Astrocyte (in vitro differentiated cells and primary cell): Measurements from ENCODE around the gene ACCSL.

Source experiments
- EZH2 ChIP-seq: IDR thresholded peaks from 2 replicates; pipeline ENCODE4 v1.6.1; 2012; ENCODE audit warnings: mild to moderate bottlenecking, low read length, inconsistent platforms; ENCODE audit not compliant: insufficient read depth
- TF ChIP-seq, protein P1 (sequence below): IDR thresholded peaks from 2 replicates; pipeline ENCODE4 v1.5.1; 2011; ENCODE audit warnings: low read depth, mild to moderate bottlenecking, inconsistent platforms, low read length, moderate library complexity; ENCODE audit not compliant: insufficient read depth

DNA sequence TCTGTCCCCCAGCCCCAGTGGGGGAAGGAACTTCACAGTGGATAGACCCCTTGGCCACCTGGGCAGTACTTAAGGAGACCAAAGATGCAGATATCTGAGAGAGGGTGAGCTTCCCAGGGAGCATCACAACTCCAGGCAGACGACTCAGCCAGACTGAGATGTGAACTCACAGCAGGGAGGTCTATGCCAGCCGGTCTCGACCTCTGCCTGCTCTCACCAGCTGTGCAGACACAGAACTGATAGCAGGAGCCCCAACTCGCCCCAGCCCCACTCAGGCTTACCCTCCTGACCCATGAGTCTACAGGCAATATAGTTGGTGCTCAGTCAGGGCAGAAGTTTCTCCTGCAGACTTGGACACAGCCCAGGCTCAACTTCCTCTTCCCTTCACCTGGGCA, 29.7 kb upstream of the ACCSL start:
- TF ChIP-seq, protein P1, sequence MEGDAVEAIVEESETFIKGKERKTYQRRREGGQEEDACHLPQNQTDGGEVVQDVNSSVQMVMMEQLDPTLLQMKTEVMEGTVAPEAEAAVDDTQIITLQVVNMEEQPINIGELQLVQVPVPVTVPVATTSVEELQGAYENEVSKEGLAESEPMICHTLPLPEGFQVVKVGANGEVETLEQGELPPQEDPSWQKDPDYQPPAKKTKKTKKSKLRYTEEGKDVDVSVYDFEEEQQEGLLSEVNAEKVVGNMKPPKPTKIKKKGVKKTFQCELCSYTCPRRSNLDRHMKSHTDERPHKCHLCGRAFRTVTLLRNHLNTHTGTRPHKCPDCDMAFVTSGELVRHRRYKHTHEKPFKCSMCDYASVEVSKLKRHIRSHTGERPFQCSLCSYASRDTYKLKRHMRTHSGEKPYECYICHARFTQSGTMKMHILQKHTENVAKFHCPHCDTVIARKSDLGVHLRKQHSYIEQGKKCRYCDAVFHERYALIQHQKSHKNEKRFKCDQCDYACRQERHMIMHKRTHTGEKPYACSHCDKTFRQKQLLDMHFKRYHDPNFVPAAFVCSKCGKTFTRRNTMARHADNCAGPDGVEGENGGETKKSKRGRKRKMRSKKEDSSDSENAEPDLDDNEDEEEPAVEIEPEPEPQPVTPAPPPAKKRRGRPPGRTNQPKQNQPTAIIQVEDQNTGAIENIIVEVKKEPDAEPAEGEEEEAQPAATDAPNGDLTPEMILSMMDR, result no peak
- no peak for TF ChIP-seq EZH2
